HG03095 (cell line): Measurements from ENCODE around the gene DEK.
A peak's percentile ranks its signal among the peaks of the same experiment; 100 is the strongest.
"Not testable (repeated sequence)": the region's sequence is repeated elsewhere in the genome, so short reads cannot be mapped to it uniquely, and the experiment has no call there.

Experiments used
- ATAC-seq: cut with Tn5 transposase; IDR thresholded peaks from one replicate; pipeline ENCODE4 v1.9.1; 2021; ENCODE audit warnings: moderate library complexity; ENCODE audit not compliant: unreplicated experiment

DEK gene, protein sequence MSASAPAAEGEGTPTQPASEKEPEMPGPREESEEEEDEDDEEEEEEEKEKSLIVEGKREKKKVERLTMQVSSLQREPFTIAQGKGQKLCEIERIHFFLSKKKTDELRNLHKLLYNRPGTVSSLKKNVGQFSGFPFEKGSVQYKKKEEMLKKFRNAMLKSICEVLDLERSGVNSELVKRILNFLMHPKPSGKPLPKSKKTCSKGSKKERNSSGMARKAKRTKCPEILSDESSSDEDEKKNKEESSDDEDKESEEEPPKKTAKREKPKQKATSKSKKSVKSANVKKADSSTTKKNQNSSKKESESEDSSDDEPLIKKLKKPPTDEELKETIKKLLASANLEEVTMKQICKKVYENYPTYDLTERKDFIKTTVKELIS

DNA sequence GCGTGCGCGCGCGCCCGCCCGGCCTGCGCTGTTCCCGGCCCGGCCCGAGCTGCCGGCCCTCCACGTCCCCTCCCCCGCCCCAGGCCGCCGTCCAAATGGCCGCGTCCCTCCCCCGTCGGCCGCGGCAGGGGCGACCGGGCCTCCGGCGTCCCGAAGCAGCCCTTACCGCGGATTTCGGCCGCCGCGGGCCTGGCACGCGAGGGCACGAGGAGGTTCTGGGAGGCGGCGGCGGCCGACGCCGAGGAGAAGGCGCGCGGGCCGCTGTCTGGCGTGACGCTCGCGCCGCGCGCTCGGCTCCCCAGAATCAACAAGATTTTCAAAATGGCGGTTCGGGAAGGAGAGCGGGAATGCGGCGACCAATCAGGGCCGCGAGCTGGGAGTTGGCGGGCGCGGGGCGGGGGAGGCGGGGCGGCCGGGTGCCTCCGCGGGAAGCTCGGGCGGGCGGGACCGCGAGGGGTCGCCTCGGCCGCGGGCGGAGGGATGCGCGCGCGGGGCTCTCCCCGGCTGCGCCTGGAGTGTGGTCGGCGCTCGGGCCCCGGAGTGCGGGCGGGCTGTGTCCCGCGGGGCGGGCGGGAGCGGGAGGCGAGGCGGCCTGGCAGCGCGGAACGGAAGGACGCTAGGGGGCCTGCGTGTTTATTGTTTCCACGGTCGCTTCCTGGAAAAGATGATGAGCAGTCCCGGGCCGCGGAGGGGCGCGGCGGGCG, at the start of gene DEK:
Gene DEK, minus strand, starts transcription at position 312 of the 704 bp plus-strand sequence. CDS start 543 bp downstream, outside the sequence.
- ATAC-seq: peak; percentile 34

DNA sequence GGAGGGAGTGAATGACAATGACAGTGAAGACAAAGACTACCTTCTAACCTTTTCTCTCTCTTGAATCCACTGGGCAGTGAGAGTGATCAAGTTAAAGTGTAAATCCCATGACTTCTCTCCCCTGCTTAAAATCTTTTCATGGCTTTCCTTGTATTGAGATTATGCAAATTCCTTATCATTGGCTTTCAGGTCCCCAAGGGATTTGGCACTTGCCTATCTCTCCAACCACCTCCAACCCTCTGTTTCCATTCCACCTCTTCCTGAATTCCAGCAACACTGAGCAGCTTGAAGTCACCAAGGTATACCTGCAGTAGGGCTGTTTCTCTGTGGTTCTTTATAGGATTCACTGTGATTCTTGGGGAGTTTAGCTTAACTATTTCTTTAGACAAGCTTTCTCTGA, 48.0 kb upstream of the DEK start:
- no peak for ATAC-seq

DNA sequence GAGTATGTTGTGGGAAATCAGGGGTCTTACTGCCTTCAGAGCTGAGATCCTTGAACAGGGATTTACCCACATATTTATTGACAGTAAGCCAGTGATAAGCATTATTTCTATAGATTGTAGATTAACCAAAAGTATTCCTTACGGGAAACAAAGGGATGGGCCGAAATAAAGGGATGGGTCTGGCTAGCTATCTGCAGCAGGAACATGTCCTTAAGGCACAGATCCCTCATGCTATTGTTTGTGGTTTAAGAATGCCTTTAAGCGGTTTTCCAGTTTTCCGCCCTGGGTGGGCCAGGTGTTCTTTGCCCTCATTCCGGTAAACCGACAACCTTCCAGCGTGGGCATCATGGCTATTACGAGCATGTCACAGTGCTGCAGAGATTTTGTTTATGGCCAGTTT, 45.7 kb upstream of the DEK start:
- not testable (repeated sequence) for ATAC-seq

DNA sequence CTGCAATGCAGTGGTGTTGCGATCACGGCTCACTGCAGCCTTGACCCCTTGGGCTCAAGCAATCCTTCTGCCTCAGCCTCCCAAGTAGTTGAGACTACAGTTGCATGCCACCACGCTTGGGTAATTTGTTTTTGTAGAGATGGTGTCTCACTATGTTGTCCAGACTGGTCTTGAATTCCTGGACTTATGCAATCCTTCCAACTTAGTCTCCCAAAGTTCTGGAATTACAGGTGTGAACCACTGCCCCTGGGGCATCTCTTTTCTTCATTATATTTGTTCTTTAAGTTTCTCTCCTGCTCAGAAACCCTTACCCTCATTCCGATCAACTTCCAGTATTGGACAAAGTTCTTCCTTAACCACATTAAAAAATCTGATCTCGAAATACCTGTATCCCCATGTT, 44.7 kb upstream of the DEK start:
- ATAC-seq: no peak

DNA sequence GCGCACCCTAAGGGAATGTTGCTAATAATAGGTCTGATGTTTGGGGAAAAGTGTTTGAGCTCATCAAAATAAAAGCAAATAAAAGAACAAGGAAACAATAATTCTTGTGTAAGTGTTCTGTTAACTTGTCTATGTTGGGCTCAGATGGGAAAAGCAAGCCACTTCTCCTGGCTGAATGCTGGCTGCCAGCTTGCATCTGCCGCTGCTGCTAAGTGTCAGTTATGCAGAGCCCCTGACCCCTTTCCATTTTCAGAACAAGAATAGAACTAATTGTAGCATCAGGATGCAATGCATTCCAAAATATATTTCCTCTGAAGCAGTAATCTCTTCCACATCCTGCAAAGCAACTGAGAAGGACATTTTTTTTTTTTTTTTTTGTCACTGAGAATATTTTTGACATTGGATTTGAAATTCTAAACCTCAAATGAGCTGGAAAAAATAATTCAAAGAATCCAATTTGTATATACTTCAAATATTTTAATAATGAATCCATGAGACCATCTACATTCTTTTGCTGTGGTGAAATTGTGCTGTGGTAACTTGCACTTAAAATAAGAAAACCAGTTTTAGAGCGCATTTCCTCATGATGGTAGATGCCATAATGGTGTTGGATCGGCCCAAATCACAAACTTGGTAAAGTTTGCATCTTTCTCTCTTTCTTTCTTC, 43.9 kb upstream of the DEK start:
- ATAC-seq: no peak

DNA sequence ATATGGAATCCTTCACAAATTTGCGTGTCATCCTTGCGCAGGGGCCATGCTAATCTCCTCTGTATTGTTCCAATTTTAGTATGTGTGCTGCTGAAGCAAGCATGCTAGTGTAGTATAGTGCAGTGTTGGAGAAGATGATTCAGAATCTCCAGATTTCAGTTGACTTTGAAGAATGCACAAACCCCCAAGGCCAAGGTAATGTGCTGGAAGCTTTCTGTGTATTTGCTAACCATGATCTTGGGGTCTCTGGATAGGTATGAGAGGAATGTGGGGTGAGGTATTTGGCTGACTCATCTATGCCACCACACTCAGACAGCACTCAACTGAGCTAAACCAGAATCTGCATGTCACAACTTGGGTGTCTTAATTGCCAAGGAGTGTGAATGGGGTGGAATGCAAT, 42.6 kb upstream of the DEK start:
- ATAC-seq: no peak

DNA sequence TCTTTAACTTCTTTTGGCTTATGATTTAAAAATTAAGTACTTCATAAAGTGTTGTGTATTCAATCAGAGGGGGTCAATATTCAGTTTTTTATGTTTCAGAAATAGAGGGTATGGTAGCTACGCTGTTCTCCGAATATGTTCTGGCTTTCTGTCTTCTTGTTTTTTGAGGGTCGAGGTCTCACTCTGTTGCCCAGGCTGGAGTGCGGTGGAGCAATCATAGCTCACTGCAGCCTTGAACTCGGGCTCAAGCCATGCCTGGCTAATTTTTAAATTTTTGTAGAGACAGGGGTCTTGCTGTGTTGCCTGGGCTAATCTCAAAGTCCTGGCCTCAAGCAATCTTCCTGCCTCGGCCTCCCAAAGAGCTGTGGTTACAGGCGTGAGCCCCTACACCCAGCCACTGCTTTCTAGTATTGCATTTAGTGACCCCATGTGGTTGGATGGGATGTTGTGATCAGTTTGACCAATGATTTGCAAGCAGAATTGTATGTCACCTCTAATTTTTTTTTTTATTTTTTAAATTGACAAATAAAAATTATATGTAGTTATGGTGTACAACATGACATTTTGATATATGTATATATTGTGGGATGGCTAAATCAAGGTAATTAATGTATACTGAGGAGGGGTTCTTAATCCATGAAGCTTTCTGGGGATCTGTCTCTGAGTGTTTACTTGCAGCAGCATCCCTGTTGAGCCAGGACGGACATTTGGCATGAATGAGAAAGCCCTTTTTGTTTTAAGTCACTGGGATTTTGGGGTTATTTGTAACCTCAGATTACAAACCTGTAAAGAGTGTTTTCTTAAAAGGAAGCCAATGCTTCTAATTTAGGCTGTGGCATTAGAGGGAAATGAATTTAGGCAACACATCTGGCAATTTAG, 38.5 kb upstream of the DEK start:
- ATAC-seq: no peak

DNA sequence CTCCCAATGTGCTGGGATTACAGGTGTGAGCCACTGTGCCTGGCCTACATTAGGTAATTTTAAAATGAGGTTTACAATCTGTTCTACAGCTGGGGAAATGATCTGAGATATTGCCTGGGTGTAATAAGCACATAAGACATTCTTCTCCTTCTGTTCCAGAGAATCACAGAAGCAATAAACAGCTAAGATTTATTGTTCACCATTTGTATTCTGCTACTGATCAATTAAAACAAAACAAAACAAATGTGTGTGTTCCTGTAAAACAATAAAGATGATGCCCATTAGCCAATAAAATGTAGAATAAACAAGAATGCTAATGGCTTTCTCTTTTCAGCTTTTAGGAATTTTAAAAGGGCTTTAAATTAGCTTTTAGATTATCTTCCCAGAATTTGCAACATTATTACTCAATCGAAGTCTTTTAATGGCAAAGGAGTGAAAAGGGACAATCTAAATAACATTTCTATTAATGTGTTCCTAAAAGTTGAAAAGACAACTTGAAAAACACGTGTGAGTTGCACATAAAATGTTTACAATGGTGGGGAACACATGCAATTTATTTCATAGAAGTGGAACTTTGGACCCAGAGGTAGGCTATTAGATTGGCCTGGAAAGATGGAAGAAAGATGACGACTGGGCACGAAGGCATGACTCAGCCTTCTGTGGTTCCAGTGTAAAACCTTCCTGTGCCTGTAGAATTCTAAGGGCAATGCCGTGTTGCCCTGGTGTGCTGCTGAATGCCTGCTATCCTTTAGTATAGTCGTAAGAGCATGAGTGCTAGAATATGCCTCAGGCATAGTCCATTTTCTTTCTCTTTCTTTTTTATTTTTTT, 29.0 kb upstream of the DEK start:
- no peak for ATAC-seq

DNA sequence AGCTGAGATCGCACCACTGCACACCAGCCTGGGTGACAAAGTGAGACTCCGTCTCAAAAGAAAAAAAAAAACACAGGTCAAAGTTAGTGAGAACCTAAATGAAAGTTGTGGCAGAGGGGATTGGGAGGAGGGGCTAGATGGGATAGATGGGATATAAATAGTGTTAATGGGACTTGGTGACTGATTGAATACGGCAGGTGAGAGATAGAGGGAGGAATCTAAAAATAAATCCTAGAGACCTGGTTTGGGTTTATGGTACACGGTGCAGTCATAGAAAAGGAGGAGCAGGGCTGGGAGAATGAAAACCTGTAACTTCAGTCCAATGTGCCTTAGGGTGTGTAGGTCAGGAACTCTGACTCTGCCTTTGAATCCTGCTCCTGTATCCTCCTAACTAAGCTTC, 25.0 kb upstream of the DEK start:
- ATAC-seq: no peak

DNA sequence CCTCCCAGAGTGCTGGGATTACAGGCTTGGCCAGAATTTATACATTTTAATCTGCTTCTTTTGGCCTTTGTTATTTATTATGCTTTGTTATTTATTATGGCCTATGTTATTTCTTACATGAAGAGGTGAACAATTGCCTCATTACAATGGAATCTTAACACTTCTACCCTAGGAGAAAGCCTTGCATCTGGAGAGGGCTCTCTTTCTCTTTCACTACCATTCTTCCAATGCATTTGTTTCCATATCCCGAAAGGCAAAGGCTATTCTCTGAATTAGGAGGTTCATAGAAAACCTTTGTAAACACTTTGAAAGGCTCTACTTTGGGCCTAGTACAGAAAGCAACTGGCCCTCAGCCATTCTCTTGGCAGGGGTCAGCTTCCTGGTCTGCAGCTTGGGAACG, 19.9 kb upstream of the DEK start:
- ATAC-seq: no peak

DNA sequence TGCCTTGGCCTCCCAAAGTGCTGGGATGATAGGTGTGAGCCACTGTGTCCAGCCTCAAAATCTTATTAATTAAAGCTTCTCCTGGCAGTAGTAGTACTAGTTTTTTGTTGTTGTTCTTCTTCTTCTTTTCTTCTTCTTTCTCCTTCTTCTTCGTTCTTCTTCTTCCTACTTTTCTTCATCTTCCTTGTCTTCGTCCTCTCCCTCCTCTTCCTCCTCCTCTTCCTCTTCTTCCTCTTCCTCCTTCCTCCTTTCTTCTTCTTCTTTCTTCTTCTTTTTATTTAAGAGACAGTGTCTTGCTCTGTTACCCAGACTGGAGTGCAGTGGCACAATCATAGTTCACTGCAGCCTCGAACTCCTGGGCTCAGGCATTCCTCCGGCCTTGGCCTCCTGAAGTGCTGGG, 17.2 kb upstream of the DEK start:
- ATAC-seq: no peak

DNA sequence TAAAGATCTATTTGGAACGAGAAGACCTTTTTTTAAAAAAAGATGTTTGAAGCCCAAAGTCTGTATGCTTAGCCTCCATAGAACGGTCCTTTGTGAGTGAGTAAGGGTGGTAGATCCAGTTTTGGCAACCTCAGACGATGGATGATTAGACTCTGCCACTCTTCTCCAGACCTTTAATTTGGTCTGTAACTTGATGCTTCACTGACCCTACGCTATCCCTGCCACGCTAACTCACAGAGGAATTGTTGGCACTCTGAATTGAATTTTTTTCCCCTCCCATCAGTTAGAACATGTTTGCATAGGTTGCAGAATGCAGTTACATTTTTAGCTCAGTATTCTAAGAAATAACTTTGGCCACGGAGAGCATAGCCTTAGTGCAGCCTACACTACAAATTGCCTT, 15.8 kb upstream of the DEK start:
- ATAC-seq: no peak

DNA sequence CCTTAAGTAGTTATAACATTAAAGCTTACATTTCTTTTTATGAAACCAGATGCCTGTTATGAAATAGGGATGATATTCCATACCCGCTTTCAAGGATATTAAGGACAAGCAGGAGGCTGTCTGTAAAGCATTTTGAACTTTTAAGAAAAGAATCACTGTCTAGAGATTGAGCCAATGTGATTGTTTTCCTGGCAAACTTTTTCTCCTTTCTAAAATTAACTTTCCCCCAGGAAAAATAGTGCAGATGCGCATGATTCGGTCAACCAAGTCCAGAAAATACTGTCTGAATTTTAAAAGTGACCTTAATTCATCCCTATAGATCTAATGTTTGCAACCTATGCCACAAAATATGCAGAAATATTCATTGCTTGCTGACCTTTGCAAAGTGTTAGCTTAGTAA, 15.1 kb upstream of the DEK start:
- ATAC-seq: no peak

DNA sequence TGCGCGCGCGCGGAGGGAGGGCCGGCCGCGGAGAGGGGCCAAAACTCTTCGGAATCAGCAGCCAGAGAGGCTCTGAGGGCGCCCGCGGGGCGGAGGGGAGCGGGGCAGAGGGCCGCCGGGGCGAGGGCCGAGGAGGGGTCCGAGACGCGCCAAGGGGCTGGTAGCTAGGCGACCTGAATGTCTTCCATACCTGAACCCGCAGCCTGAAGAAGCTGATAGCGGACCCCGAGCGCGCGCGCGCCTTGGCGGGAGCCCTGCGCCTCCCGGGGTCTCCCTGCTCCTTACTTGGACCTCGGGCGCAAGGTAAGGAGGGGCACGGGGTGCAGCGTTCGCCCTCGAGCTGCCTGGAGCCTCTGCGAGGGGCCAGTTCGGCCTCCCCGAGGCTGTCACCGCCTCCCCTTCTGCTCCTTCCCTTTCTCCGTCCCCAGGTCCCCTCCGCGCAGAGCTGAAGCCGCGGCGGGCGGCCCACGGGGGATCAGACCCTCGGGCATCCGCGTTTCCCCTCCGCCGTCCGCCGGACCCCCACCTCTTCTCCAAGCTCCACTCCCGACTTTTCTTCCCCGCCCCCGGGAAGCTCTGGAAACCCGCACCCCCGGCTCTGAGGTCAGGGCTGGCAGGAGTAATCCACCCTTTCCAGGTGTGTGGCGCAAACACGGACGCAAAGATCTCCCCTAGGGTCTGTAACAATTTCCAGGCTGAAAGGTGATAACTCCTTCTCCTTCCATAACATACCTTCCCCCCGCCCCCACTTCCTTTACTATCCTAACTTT, 13.1 kb upstream of the DEK start:
- no peak for ATAC-seq

DNA sequence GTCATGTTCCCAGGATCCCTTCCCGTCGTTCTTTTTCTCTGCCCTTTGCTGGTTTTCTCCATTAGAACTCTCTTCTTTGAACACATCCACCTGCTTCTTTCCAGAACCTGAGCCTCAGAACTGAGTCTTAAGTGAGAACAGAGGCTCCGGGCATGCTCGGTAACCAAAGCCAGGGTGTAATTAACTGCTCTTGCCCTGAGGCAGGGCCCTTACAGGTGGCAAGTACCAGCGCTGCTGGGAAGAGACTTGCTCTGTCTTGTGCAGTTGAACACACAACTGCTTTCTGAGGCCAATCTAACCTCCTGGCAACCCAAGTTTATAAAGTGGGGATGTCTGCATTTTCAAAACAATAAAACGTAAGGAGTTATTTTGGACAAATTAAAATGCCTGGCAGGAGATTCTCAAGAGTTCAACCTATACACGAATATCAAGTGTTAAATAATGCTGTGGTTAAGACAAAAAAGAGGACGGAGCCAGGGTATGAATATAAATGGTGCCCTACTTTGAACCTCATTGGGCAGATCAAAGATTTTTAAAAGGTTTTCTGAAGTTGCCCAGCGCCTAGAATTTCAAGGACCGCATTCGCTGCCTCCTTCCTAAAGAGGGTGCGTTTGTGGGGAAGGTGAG, 12.4 kb upstream of the DEK start:
- ATAC-seq: no peak

DNA sequence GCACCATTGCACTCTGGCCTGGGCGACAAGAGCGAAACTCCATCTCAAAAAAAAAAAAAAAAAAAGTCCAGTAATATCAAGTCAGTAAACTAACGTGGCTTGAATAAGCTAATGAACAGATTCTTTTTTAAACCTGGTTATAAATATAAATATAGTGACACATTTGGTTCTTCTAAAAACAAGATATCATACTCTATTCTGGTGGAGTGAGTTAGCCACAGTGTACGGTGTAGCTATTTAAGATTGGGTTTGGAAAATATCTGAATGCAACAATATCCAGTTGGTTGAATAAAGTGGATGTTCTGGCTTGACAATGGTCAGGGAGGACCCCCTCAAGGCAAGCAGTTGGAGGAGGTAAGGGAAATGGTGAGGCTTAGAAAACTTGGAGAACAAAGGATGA, 5.9 kb upstream of the DEK start:
- ATAC-seq: no peak

DNA sequence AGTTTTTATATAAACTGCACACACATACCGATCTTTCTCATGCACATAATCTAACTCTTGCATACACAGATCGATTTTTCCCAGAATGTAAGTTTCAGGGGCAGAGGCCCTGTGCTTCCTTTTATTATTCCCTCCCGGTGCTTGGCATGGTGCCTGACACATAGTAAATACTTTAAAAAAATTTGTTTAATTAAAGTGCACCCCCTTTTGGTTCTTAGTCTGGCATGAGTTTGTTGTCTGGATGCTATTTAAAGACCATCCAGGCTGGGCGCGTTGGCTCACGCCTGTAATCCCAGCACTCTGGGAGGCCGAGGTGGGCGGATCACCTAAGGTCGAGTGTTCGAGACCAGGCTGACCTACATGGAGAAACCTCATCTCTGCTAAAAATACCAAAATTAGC, 5.4 kb upstream of the DEK start:
- no peak for ATAC-seq

DNA sequence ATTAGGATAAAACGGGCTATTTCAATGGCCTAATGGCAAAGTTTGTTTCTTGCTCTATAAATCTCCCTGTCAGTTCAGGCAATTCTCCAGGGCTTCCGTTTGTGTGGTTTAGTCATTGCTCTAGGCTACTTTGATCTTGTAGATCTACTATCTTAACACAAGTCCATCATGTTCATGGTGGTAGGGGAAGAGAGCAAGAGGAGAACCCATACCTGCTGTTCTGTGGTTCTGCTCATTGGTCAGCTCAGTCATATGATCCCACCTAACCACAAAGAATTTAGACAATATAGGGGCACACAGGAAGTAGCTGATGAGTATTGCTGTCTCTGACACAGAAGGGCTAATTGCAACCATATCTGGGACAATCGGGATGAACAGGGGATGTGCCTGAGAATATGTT, 4.9 kb upstream of the DEK start:
- no peak for ATAC-seq

DNA sequence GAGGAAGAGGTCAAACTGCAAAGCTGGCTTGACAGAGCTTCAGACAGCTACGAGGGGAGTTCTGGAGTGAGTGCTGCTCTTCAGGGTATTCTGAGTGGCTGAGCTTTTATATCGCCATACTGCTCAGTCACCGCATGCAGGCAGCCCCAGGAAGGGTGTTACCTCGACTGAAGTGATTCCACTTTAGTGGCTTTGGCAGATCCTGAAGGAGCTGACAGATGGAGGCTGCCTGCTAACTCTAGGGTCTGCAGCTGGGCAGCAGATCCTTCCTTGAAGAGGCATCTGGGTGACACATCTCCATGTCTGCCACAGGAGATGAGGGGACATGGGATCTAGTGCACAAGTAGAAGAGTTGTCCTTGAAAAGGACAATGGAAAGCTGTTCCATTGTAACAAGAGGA, 3.7 kb upstream of the DEK start:
- no peak for ATAC-seq
